ENCODE results near the gene TSEN15.

The TSEN15 gene

DNA sequence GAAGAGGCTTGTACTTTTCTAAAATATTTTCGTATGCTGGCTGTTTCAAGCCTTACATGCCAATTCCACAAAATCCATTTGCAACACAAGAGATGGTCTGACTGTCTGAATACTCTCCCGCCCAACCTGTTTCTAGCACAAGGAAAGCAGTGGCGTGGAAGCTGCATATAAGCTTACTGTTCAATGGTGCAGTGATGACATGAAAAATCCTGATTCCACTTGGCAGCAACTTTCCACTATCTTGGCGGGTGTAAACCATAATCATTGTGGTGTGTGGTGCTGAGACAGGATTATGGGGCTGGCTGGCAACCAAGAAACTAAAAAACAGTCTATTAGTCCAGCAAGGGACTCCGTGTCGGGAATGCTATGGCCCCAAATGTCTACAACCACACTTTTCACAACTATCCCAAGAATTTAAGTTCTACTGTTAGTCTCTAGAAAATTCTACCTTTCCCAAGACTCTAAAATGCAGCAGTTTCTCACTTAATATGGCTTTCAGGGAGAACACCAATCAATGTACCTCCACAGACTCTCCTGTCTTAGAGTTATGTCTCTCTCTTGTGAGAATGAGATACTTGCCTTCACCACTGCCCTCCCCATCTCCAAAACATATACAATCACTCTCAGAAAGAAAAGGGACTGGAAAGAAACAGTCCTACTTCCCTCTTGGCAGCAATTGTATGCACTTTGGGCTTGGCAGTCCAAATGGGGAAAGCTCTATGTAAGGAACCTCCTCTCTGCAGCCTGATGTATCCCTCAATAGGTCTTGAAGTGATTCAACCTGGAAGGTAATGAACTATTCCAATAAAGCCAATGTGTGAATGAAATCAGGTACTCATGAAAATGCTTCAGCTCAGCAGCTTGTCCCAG is 23.5 kb upstream of the TSEN15 start:
- H3K9me3 ChIP-seq (ENCODE audit: control insufficient read depth, insufficient read depth, low read depth, low read length) = no peaks in the 10 kb centered on the region
- ChIA-PET CTCF (no interaction called here), POLR2A (no interaction called here)
- no peak for TF ChIP-seq ZNF830 (tag by site-specific recombination; IDR thresholded peaks at IDR 0.05; ENCODE audit: low read depth)
- TF ChIP-seq, protein P1, sequence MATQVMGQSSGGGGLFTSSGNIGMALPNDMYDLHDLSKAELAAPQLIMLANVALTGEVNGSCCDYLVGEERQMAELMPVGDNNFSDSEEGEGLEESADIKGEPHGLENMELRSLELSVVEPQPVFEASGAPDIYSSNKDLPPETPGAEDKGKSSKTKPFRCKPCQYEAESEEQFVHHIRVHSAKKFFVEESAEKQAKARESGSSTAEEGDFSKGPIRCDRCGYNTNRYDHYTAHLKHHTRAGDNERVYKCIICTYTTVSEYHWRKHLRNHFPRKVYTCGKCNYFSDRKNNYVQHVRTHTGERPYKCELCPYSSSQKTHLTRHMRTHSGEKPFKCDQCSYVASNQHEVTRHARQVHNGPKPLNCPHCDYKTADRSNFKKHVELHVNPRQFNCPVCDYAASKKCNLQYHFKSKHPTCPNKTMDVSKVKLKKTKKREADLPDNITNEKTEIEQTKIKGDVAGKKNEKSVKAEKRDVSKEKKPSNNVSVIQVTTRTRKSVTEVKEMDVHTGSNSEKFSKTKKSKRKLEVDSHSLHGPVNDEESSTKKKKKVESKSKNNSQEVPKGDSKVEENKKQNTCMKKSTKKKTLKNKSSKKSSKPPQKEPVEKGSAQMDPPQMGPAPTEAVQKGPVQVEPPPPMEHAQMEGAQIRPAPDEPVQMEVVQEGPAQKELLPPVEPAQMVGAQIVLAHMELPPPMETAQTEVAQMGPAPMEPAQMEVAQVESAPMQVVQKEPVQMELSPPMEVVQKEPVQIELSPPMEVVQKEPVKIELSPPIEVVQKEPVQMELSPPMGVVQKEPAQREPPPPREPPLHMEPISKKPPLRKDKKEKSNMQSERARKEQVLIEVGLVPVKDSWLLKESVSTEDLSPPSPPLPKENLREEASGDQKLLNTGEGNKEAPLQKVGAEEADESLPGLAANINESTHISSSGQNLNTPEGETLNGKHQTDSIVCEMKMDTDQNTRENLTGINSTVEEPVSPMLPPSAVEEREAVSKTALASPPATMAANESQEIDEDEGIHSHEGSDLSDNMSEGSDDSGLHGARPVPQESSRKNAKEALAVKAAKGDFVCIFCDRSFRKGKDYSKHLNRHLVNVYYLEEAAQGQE (tag by site-specific recombination; IDR thresholded peaks at IDR 0.05) = no peak
- TF ChIP-seq, protein P2, sequence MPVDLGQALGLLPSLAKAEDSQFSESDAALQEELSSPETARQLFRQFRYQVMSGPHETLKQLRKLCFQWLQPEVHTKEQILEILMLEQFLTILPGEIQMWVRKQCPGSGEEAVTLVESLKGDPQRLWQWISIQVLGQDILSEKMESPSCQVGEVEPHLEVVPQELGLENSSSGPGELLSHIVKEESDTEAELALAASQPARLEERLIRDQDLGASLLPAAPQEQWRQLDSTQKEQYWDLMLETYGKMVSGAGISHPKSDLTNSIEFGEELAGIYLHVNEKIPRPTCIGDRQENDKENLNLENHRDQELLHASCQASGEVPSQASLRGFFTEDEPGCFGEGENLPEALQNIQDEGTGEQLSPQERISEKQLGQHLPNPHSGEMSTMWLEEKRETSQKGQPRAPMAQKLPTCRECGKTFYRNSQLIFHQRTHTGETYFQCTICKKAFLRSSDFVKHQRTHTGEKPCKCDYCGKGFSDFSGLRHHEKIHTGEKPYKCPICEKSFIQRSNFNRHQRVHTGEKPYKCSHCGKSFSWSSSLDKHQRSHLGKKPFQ (tag by site-specific recombination; IDR thresholded peaks at IDR 0.05) = no peak
- TF ChIP-seq, protein P3, sequence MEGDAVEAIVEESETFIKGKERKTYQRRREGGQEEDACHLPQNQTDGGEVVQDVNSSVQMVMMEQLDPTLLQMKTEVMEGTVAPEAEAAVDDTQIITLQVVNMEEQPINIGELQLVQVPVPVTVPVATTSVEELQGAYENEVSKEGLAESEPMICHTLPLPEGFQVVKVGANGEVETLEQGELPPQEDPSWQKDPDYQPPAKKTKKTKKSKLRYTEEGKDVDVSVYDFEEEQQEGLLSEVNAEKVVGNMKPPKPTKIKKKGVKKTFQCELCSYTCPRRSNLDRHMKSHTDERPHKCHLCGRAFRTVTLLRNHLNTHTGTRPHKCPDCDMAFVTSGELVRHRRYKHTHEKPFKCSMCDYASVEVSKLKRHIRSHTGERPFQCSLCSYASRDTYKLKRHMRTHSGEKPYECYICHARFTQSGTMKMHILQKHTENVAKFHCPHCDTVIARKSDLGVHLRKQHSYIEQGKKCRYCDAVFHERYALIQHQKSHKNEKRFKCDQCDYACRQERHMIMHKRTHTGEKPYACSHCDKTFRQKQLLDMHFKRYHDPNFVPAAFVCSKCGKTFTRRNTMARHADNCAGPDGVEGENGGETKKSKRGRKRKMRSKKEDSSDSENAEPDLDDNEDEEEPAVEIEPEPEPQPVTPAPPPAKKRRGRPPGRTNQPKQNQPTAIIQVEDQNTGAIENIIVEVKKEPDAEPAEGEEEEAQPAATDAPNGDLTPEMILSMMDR (tag by site-specific recombination; IDR thresholded peaks at IDR 0.05) = no peak
- no peak for TF ChIP-seq ZBTB20 (tag by site-specific recombination; IDR thresholded peaks at IDR 0.05)
- peak; percentile 64; the same call in 1 of the 2 replicates for TF ChIP-seq ZNF664 (tag by site-specific recombination; IDR thresholded peaks at IDR 0.05)
- no peak for TF ChIP-seq PRDM4 (tag by site-specific recombination; IDR thresholded peaks at IDR 0.05)
- TF ChIP-seq ZNF184 (tag by site-specific recombination; IDR thresholded peaks at IDR 0.05) = no peak
- H3K36me3 ChIP-seq (ENCODE audit: control insufficient read depth in 2 of 2, insufficient read depth in 1 of 2, low read length in 2 of 2) = no peaks in the 10 kb centered on the region
- H3K27ac ChIP-seq (ENCODE audit: extremely low read depth, low read depth, low read length) = no peak overlapping the region
- peaks cover 16% of the 10 kb centered on the region for H3K4me1 ChIP-seq (ENCODE audit: control insufficient read depth, insufficient read depth, low read length)
- H3K4me3 ChIP-seq (ENCODE audit: low read depth, low read length) = no peak overlapping the region

DNA sequence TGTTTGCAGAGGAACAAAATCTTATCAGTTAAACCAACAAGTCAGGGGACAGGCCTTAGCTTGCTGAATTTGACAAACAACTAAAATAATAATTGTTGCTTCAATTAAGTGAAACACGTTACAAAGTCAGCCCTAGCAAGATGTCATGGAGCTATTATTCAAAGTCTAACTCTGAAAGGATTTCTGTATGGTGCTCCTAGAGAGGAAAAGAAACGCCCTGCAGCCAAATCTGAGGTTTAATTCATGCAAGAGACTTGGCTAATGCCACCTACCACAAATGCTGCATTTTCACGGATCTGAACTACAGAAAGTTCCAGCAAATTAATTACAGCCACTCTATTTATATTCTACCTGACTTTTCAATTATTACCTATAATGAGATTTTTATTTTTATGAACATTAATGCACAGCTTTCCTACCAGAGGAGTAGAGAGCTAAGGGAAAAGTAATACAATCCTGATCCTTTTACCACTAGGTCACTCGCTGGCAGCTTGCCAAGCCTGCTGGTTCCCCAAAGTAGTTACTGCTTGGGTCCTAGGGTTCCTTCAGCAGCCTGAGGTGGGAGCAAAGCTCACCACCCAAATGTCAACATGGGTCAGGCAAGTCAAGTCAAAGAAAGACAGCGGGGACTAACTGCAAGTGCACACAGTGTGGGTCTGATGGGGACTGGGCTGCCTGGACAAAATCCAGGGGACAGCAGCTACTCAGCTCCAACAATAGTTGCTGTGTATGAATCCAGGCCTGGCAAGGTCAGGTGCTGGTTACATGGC is 22.5 kb upstream of the TSEN15 start:
- peaks cover 12% of the 10 kb centered on the region for H3K4me1 ChIP-seq (ENCODE audit: control insufficient read depth, insufficient read depth, low read length)
- ChIA-PET POLR2A (no interaction called here), CTCF (no interaction called here)
- no peak overlapping the region for H3K4me3 ChIP-seq (ENCODE audit: low read depth, low read length)
- no peaks in the 10 kb centered on the region for H3K9me3 ChIP-seq (ENCODE audit: control insufficient read depth, insufficient read depth, low read depth, low read length)
- no peak overlapping the region for H3K27ac ChIP-seq (ENCODE audit: extremely low read depth, low read depth, low read length)
- no peaks in the 10 kb centered on the region for H3K36me3 ChIP-seq (ENCODE audit: control insufficient read depth in 2 of 2, insufficient read depth in 1 of 2, low read length in 2 of 2)
- TF ChIP-seq ZNF549 (tag by site-specific recombination; IDR thresholded peaks at IDR 0.05) (peak; percentile 54; the same call in 1 of the 2 replicates), FEZF1 (tag by site-specific recombination; IDR thresholded peaks at IDR 0.05) (no peak), ZIC2 (tag by site-specific recombination; IDR thresholded peaks at IDR 0.05) (0 out of 2 replicates have a peak, but pooled peaks have one; percentile 23), MZF1 (tag by site-specific recombination; IDR thresholded peaks at IDR 0.05; ENCODE audit: borderline replicate concordance) (peak; percentile 25; the same call in 1 of the 2 replicates), ZNF76 (tag by site-specific recombination; IDR thresholded peaks at IDR 0.05; ENCODE audit: borderline replicate concordance, low read depth) (no peak), ZFHX2 (tag by site-specific recombination; conservative IDR thresholded peaks at IDR 0.05) (no peak), AEBP2 (tag by site-specific recombination; IDR thresholded peaks at IDR 0.05; ENCODE audit: borderline replicate concordance) (no peak), SALL2 (tag by site-specific recombination; IDR thresholded peaks at IDR 0.05; ENCODE audit: borderline replicate concordance) (no peak), ZNF335 (tag by site-specific recombination; conservative IDR thresholded peaks at IDR 0.05) (no peak), ZNF571 (tag by site-specific recombination; IDR thresholded peaks at IDR 0.05) (no peak)
- TF ChIP-seq, protein P4, sequence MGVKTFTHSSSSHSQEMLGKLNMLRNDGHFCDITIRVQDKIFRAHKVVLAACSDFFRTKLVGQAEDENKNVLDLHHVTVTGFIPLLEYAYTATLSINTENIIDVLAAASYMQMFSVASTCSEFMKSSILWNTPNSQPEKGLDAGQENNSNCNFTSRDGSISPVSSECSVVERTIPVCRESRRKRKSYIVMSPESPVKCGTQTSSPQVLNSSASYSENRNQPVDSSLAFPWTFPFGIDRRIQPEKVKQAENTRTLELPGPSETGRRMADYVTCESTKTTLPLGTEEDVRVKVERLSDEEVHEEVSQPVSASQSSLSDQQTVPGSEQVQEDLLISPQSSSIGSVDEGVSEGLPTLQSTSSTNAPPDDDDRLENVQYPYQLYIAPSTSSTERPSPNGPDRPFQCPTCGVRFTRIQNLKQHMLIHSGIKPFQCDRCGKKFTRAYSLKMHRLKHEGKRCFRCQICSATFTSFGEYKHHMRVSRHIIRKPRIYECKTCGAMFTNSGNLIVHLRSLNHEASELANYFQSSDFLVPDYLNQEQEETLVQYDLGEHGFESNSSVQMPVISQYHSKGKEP (tag by site-specific recombination; IDR thresholded peaks at IDR 0.05) = peak; percentile 50; the same call in 1 of the 2 replicates

Measured in HEK293 (cell line).